Neural progenitor cell (in vitro differentiated cells): ENCODE measurements around the gene RFX1.
"Not testable (repeated sequence)": the region's sequence is repeated elsewhere in the genome, so short reads cannot be mapped to it uniquely, and the experiment has no call there.

Experiments
- EZH2 ChIP-seq: fragments of 200-600 bp; sonication (generic); IDR thresholded peaks from 2 replicates; pipeline ENCODE4 v1.6.1; 2017; ENCODE audit warnings: antibody characterized with exemption, mild to moderate bottlenecking, moderate library complexity
- EZH2phosphoT487 ChIP-seq: fragments of 200-600 bp; sonication (generic); IDR thresholded peaks from 2 replicates; pipeline ENCODE4 v1.6.1; 2017; ENCODE audit warnings: antibody characterized with exemption
- TF ChIP-seq, protein P1 (sequence below): fragments of 200-600 bp; sonication (generic); IDR thresholded peaks from 2 replicates; pipeline ENCODE4 v1.5.1; 2017; ENCODE audit warnings: antibody characterized with exemption, mild to moderate bottlenecking

DNA sequence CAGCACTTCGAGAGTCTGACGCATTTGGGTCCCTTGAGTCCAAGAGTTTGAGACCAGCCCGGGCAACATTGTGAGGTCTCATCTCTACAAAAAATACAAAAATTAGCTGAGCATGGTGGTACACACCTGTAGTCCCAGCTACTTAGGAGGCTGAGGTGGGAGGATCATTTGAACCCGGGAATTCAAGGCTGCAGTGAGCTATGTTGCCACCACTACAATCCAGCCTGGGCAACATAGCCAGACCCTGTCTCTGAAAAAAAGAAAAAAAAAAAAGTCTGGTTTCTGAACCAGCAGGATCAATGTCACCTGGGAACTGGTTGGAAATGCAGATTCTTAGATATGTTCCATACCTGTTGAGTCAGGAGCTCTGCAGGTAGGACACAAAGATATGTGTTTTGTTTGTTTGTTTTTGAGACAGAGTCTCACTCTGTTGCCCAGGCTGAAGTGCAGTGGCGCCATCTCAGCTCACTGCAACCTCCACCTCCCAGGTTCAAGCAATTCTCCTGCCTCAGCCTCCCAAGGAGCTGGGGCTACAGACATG is 20.6 kb upstream of the RFX1 start:
- TF ChIP-seq, protein P1, sequence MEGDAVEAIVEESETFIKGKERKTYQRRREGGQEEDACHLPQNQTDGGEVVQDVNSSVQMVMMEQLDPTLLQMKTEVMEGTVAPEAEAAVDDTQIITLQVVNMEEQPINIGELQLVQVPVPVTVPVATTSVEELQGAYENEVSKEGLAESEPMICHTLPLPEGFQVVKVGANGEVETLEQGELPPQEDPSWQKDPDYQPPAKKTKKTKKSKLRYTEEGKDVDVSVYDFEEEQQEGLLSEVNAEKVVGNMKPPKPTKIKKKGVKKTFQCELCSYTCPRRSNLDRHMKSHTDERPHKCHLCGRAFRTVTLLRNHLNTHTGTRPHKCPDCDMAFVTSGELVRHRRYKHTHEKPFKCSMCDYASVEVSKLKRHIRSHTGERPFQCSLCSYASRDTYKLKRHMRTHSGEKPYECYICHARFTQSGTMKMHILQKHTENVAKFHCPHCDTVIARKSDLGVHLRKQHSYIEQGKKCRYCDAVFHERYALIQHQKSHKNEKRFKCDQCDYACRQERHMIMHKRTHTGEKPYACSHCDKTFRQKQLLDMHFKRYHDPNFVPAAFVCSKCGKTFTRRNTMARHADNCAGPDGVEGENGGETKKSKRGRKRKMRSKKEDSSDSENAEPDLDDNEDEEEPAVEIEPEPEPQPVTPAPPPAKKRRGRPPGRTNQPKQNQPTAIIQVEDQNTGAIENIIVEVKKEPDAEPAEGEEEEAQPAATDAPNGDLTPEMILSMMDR: not testable (repeated sequence)
- TF ChIP-seq EZH2, EZH2phosphoT487: not testable (repeated sequence)
